ENCODE results near the gene ETV4.

Gene ETV4

DNA sequence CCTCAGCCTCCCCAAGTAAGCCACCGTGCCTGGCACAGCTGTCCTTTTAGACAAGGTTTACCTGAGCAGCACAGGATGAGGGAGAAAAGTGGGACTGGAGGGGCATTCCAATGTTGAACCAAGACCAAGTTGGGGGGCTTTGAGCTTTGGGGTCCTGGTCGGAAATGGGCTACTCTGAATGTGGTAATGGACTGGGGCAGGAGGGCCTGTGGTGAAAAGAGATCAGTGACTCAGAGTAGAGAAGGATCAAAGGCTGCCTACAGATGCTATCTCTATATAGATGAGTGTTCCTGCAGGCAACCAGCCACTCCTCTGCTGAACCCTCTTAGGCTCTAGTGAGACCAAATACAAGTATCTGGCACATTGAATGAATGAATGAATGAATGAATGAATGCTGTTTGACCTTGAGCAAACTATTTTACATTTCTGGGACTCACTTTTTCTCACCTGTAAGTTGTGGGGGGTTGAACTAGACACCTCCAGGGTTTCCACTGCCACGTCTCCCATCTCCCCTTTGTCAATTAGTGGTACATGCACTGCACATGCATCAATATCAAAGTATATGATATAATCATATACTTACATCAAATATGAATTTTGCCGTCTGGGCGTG, 26.3 kb upstream of the ETV4 start:
- DNase-seq (ENCODE audit: low read depth), result no peak

DNA sequence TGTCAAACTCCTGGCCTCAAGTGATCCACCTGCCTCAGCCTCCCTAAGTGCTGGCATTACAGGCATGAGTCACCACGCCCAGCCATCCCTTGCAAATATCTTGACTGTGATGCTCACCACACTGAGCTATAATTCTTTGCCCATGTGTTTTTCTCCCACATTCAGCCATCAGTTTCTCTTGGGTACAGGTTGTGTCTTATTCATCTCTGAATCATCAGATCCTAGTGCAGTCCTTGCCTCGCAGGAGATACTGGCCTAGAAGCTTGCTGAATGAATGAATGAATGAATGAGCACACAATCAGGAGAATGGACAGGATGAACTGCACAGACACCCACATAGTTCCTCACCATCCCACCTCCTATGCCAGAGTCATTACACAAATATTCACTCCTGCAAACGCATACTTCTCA, 24.4 kb upstream of the ETV4 start:
- no peak for DNase-seq (ENCODE audit: low read depth)

- DNase-seq (ENCODE audit: low read depth), result no peak
Measured at GRCh38 chr17:43568506-43569082, 22.5 kb upstream of the ETV4 start.

GRCh38 chr17:43563600-43564594, 17.8 kb upstream of the ETV4 start:
- DNase-seq (ENCODE audit: low read depth), result no peak

- no peak for DNase-seq (ENCODE audit: low read depth)
Measured at GRCh38 chr17:43562679-43563599, 16.8 kb upstream of the ETV4 start.

DNA sequence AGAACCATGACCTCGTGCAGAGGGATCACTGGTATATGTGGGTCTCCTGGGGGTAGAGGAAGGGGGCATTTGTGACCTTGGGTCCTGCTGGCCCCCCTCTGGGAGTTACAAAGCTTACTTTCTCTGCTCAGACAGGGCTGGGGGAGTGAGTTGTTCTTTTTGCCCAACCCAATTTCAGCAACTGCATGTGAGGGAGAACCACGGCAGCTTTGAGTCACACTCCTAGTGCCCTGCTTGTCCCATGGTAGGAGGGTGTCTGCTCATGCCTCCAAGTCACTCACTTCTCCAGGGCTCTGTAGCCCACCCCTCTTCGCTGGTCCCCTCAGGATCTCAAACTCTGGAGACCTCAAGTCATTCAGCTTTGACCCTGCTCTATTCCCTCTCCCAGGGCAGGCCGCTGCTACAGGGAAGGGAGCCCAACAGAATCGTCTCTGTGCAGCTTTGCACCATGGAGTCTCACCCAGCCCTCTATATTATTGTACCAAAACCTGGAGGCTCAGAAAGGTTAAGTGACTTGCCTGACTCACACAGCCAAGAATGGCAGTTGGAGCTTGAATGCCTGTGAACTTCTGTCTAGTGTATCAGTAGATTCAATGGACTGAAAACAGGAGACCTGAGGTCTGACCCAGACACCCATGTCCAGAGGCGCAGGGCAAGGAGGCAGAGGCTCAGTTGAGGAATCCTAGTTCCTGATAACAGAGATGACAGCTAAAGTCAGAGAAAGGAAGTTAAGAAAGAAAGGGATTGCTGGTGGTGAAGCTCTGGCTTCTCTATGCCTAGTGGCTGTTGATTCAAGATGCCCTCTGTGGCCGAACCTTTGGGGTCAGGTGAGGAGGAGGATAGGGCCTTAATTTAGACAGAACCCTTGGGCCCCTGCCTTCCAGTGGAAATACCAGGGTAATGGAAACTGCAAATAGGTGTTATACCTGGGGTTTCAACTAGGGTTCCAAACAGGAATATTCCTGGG, 14.6 kb upstream of the ETV4 start:
- no peak for DNase-seq (ENCODE audit: low read depth)

DNA sequence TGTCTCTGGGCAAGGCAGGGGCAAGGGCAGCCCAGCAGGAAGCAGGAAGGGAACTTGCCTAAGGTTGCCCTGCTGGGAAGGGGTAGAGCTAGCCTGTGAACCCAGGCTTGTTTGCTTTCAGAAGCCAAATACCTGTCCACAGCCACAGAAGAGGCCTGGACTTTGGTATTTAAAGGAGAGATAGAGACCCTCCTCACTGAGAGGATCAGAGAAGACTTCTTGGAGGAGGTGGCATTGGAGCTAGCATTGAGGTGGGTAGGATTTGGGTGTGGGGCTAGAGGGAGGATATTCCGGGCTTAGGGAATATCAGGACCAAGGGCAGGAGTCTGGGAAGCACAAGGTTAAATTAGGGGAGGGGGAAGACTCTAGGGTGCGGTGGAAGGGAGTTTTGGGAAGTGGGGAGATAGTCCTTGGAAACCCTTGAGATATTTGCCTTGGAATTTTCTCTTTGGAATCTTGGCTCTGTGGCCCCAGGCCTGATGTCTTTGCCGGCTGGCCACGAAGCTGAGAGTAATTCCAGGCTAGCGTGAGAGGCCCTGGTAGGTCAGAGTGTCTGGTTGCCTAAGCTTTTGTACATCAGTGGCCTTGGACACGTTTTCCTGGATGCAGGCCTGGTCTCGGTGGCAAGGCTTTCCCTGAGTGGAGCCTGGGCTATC, 13.1 kb upstream of the ETV4 start:
- DNase-seq (ENCODE audit: low read depth), result no peak

DNA sequence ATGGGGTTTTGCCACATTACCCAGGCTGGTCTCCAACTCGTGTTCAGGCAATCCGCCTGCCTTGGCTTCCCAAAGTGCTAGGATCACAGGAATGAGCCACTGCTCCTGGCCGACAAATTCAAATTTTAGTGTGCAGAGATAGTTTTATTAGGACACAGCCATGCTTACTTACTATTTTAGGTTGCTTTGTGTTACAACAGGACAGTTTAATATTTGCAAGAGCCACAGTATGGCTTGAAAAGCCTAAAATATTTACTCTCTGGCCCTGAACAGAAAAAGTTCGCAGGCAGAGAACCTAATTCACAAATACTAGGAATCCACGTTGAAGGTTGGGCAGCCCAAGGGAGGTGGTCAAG, 12.6 kb upstream of the ETV4 start:
- DNase-seq (ENCODE audit: low read depth), result no peak

- no peak for DNase-seq (ENCODE audit: low read depth)
Measured at GRCh38 chr17:43556292-43556691, 10.2 kb upstream of the ETV4 start.

DNA sequence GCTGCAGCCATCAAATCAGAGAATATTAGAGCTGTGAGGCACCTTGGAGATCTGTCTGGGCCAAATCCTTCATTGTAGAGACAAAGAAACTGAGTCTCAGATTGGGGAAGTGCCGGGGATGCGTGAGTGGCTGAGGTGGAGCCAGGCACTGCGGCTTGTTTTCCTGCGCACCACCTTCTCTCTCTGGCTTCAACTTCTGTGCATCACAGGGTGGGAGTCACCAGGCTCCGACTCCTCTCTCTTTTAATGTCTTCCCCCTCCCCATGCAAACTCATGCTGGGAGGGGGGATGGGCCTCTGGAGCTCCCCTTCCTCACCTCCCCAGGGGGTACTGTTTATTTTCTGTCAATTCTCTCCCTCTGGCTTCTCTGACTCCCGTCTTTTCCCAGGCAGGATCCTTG, 8.7 kb upstream of the ETV4 start:
- DNase-seq (ENCODE audit: low read depth), result no peak

- DNase-seq (ENCODE audit: low read depth), result no peak
Measured at GRCh38 chr17:43553573-43553972, 7.4 kb upstream of the ETV4 start.

DNA sequence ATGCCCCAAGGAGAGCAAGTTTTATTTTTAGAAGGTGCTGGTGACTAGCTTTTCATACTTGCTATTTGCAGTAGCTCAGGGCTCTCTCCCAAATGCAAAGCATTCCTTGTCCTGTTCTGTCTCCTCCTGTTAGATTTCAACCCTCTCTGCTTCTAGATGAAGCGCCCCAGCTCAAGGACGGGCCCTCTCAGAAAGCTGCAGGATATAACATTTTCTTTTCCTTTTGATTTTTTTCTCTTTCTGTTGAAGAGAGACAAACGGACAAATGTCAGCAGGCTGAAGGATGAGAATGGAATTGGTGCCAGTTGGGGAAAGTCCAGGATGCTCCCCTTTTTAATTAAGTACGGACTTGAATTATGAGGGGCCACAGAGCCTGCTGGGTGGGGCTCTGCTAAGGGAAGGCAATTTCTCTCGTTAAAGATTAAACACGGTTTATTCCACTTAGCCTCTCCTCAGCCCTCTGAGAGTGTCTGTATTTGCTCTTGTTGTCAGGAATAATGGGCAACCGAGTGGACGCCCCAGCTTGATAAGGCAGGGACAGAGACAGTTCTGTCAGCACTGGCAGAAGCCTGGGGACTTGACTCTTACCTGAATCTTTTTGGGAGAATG, 6.2 kb upstream of the ETV4 start:
- no peak for DNase-seq (ENCODE audit: low read depth)

- DNase-seq (ENCODE audit: low read depth), result no peak
Measured at GRCh38 chr17:43550754-43551153, 4.6 kb upstream of the ETV4 start.

DNA sequence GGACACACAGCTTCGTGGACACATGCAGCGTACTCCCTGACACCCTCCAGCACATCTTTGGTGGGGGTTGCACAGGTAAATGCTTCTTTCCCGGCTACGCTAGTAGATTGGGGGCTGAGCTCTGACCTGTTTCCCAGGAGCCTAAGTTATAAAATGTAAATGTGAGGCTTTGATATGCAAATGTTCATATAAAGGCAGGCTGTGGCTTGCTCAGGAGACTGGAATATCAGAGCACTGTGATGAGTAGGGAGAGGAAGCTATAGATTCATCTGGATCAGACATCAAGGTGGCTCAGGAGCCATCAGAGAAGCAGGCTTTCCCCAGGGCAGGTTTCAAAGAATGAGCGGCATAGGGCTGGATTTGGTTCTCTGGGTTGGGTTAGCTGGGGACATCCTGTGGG, 3.4 kb upstream of the ETV4 start:
- no peak for DNase-seq (ENCODE audit: low read depth)

DNA sequence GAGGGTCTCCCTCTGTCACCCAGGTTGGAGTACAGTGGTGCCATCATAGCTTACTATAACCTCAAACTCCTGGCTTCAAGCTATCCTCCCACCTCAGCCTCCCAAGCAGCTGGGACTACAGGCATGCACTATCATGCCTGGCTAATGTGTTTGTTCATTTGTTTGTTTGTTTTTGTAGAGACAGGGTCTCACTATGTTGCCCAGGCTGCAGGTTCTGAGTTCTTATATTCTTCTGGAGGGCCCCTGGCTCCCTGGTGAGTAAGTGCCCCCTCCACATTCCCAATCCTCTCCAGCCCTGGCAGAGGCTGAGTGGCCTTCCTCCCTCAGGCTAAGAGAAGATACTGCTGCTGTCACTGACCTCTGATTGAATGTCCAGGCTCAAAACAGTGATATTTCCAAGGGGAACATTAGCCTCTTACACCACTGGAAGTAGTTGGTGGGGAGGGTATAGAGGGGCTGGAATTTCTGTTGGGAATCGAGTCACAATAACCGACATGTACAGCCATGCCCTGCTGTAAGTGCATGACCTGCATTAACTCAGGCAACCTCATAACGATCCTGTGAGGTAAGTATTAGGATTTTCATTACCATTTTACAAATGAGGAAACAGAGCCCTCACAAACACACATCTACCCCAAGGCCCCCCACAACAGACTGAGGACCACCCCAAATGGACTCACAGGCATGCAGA, 2.7 kb upstream of the ETV4 start:
- no peak for DNase-seq (ENCODE audit: low read depth)

- no peak for DNase-seq (ENCODE audit: low read depth)
Measured at GRCh38 chr17:43547659-43548256, 1.6 kb upstream of the ETV4 start.

DNA sequence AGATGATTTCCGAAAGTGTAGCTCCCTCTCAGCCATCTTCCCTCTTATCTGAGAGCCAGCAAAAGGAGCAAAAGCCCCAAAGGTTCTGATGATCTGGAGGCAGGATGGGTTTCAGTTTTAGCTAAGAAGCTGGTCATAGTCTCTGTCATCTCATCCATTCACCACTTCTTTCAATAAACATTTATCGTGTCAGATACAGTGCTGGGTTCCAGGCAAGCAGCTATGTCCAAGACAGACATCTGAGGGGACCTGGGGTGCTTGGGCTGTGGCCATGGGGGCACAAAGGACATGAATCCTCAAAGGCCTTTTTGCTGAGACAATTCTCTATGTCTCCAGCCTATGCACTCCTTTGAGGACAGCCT, 1.0 kb upstream of the ETV4 start:
- no peak for DNase-seq (ENCODE audit: low read depth)

DNA sequence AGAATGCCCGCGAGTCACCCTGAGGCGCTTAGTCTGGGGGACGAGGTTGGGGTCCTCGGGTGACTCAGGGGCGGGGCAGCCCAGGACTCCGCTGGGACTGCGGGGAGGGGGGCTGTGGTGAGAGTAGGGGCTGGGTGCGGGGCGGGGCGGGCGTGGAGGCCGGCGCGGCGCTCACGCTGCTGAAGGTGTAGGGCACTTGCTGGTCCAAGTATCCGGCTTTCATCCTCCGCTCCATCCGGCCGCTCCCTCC, 832 bp downstream of the ETV4 start:
- DNase-seq (ENCODE audit: low read depth), result no peak
